ENCODE measurements around the gene CFAP54.

Gene CFAP54

DNA sequence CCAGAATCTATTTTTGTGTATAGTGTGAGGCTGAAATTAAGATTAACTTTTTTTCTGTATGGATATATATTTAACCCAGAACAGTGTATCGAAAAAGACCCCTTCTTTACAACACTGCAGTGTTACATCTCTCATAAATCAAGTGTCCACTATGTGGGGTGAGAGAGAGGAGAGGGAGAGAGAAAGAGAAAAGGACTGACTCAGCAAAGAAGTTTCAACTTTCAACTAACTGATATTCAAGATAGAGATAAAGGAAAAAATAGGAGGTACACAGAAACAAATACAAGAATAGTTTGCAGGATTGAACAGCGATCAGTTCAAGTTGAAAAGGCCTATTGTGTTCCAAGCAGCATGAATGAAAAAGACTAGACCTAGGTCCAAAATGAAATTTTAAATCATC, 291.0 kb downstream of the CFAP54 start (continued):
- TF ChIP-seq YY1 (tag by site-specific recombination; IDR thresholded peaks at IDR 0.05) (no peak), ZNF664 (tag by site-specific recombination; IDR thresholded peaks at IDR 0.05) (no peak), INSM2 (tag by site-specific recombination; IDR thresholded peaks at IDR 0.05) (no peak), ZFP41 (tag by site-specific recombination; IDR thresholded peaks at IDR 0.05; ENCODE audit: borderline replicate concordance) (no peak), ZNF174 (tag by site-specific recombination; IDR thresholded peaks at IDR 0.05) (no peak), ZBTB7A (tag by site-specific recombination; IDR thresholded peaks at IDR 0.05; ENCODE audit: low read depth) (no peak)
- TF ChIP-seq, protein P1, sequence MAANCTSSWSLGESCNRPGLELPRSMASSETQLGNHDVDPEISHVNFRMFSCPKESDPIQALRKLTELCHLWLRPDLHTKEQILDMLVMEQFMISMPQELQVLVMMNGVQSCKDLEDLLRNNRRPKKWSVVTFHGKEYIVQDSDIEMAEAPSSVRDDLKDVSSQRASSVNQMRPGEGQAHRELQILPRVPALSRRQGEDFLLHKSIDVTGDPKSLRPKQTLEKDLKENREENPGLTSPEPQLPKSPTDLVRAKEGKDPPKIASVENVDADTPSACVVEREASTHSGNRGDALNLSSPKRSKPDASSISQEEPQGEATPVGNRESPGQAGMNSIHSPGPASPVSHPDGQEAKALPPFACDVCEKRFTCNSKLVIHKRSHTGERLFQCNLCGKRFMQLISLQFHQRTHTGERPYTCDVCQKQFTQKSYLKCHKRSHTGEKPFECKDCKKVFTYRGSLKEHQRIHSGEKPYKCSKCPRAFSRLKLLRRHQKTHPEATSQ (tag by site-specific recombination; IDR thresholded peaks at IDR 0.05): no peak

- ChIA-PET POLR2A (no interaction called here), CTCF (no interaction called here)
- Histone ChIP-seq H3K36me3 (ENCODE audit: control insufficient read depth in 2 of 2, insufficient read depth in 1 of 2, low read length in 2 of 2) (no peaks in the 10 kb centered on the region), H3K4me1 (ENCODE audit: control insufficient read depth, insufficient read depth, low read length) (no peaks in the 10 kb centered on the region), H3K9me3 (ENCODE audit: control insufficient read depth, insufficient read depth, low read depth, low read length) (no peaks in the 10 kb centered on the region), H3K4me3 (ENCODE audit: low read depth, low read length) (no peak overlapping the region), H3K27ac (ENCODE audit: extremely low read depth, low read depth, low read length) (no peak overlapping the region)
- TF ChIP-seq ZFP41 (tag by site-specific recombination; IDR thresholded peaks at IDR 0.05; ENCODE audit: borderline replicate concordance): no peak
- no peak for TF ChIP-seq SALL2 (tag by site-specific recombination; IDR thresholded peaks at IDR 0.05; ENCODE audit: borderline replicate concordance)
- no peak for TF ChIP-seq ZNF600 (tag by site-specific recombination; IDR thresholded peaks at IDR 0.05)
- TF ChIP-seq BCL11A (tag by site-specific recombination; IDR thresholded peaks at IDR 0.05; ENCODE audit: low read depth): no peak
- TF ChIP-seq, protein P2, sequence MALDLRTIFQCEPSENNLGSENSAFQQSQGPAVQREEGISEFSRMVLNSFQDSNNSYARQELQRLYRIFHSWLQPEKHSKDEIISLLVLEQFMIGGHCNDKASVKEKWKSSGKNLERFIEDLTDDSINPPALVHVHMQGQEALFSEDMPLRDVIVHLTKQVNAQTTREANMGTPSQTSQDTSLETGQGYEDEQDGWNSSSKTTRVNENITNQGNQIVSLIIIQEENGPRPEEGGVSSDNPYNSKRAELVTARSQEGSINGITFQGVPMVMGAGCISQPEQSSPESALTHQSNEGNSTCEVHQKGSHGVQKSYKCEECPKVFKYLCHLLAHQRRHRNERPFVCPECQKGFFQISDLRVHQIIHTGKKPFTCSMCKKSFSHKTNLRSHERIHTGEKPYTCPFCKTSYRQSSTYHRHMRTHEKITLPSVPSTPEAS (tag by site-specific recombination; IDR thresholded peaks at IDR 0.05): no peak
- TF ChIP-seq KLF16 (tag by site-specific recombination; IDR thresholded peaks at IDR 0.05): no peak
- no peak for TF ChIP-seq ZSCAN18 (tag by site-specific recombination; IDR thresholded peaks at IDR 0.05)
- no peak for TF ChIP-seq ZNF341 (tag by site-specific recombination; IDR thresholded peaks at IDR 0.05; ENCODE audit: low read depth)
- TF ChIP-seq, protein P3, sequence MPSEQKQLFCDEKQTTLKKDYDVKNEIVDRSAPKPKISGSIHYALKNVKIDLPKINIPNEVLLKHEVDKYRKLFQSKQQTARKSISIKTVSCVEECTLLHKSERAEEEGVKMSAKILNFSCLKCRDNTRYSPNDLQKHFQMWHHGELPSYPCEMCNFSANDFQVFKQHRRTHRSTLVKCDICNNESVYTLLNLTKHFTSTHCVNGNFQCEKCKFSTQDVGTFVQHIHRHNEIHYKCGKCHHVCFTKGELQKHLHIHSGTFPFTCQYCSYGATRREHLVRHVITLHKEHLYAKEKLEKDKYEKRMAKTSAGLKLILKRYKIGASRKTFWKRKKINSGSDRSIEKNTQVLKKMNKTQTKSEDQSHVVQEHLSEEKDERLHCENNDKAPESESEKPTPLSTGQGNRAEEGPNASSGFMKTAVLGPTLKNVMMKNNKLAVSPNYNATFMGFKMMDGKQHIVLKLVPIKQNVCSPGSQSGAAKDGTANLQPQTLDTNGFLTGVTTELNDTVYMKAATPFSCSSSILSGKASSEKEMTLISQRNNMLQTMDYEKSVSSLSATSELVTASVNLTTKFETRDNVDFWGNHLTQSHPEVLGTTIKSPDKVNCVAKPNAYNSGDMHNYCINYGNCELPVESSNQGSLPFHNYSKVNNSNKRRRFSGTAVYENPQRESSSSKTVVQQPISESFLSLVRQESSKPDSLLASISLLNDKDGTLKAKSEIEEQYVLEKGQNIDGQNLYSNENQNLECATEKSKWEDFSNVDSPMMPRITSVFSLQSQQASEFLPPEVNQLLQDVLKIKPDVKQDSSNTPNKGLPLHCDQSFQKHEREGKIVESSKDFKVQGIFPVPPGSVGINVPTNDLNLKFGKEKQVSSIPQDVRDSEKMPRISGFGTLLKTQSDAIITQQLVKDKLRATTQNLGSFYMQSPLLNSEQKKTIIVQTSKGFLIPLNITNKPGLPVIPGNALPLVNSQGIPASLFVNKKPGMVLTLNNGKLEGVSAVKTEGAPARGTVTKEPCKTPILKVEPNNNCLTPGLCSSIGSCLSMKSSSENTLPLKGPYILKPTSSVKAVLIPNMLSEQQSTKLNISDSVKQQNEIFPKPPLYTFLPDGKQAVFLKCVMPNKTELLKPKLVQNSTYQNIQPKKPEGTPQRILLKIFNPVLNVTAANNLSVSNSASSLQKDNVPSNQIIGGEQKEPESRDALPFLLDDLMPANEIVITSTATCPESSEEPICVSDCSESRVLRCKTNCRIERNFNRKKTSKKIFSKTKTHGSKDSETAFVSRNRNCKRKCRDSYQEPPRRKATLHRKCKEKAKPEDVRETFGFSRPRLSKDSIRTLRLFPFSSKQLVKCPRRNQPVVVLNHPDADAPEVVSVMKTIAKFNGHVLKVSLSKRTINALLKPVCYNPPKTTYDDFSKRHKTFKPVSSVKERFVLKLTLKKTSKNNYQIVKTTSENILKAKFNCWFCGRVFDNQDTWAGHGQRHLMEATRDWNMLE (tag by site-specific recombination; conservative IDR thresholded peaks at IDR 0.05; ENCODE audit: low read depth): no peak
- no peak for TF ChIP-seq ZNF133 (tag by site-specific recombination; IDR thresholded peaks at IDR 0.05)
- no peak for TF ChIP-seq ZNF354C (tag by site-specific recombination; IDR thresholded peaks at IDR 0.05; ENCODE audit: borderline replicate concordance, low read depth)
- no peak for TF ChIP-seq ZNF621 (tag by site-specific recombination; IDR thresholded peaks at IDR 0.05)
- TF ChIP-seq TRIM28 (IDR thresholded peaks at IDR 0.05; ENCODE audit: borderline replicate concordance, low read length): no peak
These were observed 297.4 kb downstream of the CFAP54 start for GRCh38 chr12:96786791-96787190.
